Cardiac septum (tissue), 1 donor: ENCODE results near the gene TIMM13. TPM values are rescaled to one million over a fixed set of nuclear protein-coding genes. Genes with fewer than 3 reads are reported as not detected.

Source experiments
- DNase-seq: peaks from one replicate; pipeline ENCODE4 v3.0.0-alpha.2; 2020; ENCODE audit warnings: low spot score
- intact Hi-C: fragments of 100-400 bp; cut with DNase I; formaldehyde crosslinking; loops from one replicate; pipeline ENCODE4 v1.14.0; 2022
- total RNA-seq: library from RNA; stranded (reverse); fragmentation: NEBNext Ultra II Directional; extraction: Animal tissue kit (Norgen Biotek cat#: 25700); gene quantifications from one replicate; pipeline ENCODE4 v1.2.1, GENCODE V29; 2021
- donor health status: DM: no; HTN: no; CAD: no.

TIMM13 gene
- total RNA-seq, 1 donor from 2014 or later, result 57.3 TPM

DNA sequence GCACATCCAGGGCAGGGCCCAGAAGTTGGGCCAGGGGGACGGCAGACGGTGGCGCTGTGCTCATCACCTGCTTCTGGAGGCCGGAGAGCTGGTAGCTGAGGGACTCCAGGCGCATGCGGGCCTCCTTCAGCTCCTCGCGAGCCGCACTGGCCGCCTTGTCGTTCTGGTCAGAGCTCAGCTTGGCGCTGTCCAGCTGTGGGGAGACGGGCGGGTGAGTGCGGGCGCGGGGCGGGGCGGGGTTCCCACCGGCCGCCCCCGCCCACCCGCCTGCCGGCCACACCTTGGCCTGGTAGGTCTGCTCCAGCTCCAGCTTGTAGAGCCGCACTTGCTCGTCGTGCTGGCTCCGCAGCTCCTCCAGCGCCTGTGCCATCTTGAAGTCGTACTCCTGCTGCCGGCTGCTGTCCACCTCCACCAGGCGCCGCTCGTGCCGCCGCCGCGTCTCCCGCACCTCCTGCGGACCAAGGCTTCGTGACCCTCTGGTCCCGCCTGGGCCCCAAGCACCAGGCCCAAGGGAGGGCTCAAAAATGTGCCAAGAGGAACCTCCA lies 7.4 kb upstream of the TIMM13 start:
- DNase-seq, result no peak

DNA sequence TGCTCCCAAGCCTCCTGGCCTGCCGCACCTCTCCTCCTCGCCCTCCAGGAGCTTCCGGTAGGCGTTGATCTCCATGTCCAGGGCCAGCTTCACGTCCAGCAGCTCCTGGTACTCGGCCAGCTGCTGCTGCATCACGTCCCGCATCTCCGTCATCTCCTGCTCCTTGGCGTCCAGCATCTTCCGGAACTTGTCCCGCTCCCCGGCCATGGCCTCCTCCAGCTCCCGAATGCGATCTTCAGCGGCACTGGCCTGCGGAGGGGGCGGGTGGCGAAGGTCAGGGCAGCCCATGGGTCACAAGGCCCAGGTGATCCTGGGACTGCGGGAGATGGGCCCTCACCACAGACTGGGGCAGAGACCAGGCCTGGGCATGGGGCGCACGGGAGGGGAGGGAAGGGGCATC lies 6.9 kb upstream of the TIMM13 start:
- DNase-seq, result no peak
- intact Hi-C loops, result no loop called here

More for the DNA sequence above, 7.4 kb upstream of the TIMM13 start:
- intact Hi-C loops, result no loop called here

DNA sequence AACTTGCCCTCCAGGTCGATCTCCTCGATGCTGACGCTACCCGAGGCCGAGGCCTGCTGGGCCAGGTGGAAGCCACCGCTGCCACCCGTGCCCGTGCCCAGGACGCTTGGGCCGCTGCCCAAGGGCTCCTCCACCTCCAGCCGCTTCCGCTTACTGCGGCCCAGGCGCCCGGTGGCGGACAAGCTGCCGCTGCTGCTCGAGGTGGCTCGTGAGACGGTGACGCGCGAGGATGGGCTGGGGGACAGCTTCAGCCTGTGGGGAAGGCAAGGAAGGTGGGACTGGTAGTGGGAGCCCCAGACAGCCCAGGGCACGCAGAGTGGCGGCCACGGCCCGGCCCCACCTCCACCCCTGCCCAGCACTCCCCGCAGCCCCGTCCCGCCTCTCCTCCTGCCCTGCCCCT lies 6.5 kb upstream of the TIMM13 start:
- intact Hi-C loops, result no loop called here
- no peak for DNase-seq

- no peak for DNase-seq
- intact Hi-C loops, result no loop called here
Measured at GRCh38 chr19:2432131-2432848, 4.9 kb upstream of the TIMM13 start.

DNA sequence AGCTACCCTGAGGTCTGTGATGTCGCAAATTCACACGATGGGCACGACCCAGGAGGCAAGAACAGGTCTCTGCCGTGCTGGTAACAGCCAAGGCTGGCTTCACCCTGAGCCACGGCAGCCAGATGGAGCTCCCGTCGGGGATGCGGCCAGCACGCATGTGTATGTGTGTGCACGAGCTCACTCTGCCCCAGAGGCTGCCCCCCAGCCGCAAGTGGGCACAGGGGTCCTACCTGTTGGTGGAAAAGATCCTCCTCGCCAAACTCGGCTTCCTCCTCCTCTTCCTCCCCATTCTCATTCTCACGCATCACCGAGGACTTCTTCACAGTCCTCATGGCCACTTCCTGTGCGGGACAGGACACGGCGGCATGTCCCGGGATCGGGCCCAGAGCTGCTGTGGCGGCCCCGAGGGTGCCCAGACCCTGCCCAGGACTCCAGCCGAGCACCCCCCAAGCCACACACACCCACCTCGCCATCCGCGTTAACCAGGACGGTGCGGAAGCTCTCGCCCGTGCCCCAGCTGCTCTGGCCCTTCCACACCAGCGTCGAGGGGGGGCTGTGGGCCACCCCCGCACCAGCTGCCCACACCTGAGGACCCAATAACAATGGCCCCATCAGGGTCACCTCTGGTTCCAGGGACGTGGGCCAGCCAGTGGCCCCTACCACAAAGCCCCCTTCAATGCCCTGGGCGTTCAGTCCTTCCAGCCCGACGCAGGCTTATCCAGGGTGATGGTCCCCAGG lies 4.1 kb upstream of the TIMM13 start:
- intact Hi-C loops, result no loop called here
- DNase-seq, result no peak

- DNase-seq, result no peak
- intact Hi-C loops, result no loop called here
Measured at GRCh38 chr19:2429917-2430535, 2.6 kb upstream of the TIMM13 start.

DNA sequence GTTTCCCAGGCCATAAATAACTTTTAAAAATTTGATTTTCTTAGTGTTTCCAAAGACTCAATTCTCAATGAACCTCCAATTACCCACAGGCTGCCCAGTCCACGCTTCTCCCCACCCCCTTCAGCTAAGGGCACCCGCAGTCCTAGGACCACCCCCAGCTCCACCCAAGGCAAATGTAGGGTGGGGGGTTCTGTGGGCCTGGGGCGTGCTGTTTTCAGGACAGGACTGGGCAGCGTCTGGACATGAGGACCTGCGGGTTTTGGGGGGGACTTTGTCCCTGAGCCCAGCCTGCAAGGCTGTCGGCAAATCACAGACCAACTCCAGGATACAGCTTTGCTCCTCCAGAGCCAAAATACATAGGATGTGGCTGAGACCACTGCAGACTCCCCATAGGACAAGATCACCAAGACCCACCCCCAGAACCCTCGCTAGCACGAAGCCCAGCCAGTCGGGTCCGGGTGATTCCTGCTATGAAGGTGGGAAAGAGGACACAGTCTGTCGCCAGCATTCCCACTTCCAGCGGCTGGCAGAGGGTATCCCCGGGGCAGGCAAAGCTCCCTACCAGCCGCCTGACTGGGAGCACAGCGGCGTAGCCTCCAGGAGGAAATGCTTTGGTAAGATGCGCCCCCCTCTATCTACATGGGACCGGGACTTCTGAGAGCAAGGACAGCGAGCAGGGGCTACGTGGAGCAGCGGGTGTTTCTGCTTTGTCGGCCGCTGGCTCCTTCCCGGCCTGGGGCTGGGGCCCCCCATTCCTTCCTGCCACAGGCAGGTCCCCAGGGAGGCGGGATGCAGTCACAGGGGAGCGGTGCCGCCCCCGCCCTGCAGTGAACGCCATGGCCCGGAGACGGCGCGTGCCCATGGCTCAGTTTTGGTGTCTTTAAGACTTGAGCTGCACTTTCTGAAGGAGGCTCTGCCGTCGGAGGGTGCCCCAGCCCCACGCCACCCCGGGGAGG lies 1.6 kb upstream of the TIMM13 start:
- intact Hi-C loops, result no loop called here
- DNase-seq, result no peak

GRCh38 chr19:2428321-2428690 lies 920 bp upstream of the TIMM13 start:
- intact Hi-C loops, result no loop called here
- no peak for DNase-seq

- no peak for DNase-seq
- intact Hi-C loops, result loop anchor here (2.0 kb wide), 2 partner anchors 28 to 36 kb away; no protein-coding TSS in a partner anchor
Measured at GRCh38 chr19:2426611-2427428, 566 bp downstream of the TIMM13 start.

DNA sequence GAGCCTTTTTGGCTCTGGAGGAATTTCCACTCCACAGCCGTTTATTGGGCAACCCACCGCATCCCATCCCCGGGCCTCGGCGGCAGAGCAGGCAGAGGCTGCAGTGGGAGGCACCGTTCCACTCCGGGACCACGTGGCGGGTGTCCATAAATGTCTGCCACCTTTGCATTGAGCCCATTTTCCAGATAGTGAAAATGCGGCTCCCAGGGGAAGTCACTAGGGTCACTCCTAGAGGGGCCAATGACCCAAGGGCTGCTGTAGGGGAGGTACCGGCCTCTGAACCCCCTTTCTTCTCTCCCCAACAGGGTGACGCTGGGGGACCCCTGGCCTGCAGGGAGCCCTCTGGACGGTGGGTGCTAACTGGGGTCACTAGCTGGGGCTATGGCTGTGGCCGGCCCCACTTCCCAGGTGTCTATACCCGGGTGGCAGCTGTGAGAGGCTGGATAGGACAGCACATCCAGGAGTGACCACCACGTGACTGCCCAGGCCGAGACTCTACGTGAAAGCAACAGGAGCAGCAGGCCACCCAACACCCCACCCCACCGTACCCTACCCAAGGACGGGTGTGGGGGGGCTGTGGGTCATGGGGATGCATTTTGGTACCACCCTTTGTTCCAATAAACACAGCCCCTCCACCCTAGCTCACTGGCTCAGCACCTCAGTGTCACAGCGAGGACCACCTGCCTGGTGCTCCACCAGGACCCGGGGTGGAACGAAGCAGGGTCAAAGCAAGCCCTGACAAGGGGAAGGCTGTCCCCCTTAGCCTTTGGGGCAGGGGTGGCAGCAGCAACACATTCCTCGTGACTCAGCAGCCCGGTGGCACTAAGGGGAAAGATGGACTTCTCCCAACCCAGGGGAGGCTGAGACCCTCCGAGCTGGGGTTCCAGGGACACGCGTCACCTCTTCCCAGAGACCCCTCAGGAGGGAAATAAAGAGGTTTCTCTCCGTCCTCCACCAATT lies 1.5 kb downstream of the TIMM13 start:
- DNase-seq, result no peak
- intact Hi-C loops, result loop anchor here (2.0 kb wide), 2 partner anchors 29 to 37 kb away; no protein-coding TSS in a partner anchor

DNA sequence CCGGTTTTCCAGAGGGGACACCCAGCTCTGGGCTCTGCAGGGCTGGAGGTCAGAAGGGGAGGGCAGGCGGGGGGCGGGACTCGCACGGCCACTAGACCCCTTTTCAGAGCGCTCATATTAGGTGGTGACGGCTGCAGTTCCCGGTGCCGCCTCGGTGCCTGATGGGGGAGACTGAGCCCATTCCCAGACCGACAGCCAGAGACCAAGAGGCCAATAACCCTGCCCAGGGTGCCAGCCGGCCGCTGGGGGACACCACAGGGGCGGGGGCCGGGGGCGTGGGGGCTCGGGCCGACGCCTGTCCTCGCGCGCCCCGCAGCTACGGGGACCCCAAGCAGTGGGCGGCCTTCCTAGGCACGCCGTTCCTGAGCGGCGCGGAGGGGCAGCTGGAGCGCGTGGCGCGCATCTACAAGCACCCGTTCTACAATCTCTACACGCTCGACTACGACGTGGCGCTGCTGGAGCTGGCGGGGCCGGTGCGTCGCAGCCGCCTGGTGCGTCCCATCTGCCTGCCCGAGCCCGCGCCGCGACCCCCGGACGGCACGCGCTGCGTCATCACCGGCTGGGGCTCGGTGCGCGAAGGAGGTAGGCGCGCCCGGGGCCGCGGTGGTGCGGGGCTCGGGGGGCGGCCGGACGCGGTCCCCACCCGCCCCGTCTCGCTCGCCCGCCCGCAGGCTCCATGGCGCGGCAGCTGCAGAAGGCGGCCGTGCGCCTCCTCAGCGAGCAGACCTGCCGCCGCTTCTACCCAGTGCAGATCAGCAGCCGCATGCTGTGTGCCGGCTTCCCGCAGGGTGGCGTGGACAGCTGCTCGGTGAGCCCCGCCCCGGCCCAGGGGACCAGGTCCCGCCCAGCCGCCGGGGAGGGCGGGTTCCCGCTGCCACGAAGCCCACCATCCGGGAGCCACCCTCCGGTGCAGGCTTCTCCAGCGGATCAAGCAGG lies 2.4 kb downstream of the TIMM13 start:
- intact Hi-C loops, result no loop called here
- no peak for DNase-seq

GRCh38 chr19:2423915-2424685 lies 3.3 kb downstream of the TIMM13 start:
- intact Hi-C loops, result no loop called here
- no peak for DNase-seq

DNA sequence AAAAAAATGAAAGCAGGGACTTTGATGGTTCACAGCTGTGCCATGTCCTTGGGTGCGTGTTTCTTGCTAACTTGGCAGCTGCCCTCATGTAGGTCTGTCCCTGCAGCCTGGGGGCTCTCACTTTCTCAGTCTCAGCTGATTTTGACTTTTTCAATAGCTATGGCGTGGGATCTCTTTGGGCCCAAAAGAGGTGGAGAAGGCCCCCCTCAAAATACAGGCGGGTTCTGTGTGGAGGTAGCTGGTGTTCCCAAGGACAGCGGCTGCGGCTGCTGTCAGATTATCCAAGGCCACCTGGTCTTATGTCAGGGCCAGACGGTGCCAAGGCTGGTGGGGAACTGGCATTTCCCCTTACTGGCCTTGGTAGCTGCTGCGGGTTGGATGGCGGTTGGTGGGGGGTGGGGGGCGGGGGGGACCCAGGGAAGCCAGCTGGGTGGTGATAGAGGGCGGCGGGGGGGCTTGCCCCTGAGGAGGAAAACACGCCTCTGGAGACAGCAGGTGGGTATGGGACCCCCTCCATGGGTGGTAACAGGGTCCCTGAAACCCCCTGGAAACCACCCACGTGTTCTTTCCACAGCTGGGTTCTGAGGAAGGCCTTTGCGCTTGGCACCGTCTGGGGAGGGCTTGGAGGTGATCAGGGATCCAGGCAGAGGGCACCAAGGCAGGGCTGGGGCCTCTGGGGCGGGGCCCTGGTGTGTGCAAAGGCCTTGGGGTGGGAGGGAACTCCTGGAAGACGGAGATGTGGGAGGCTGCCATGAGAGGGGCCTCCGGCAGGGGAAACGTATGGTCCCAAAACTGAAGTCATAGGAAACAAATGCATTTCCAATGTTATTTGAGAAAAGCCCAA lies 4.1 kb downstream of the TIMM13 start:
- DNase-seq, result no peak
- intact Hi-C loops, result no loop called here

GRCh38 chr19:2421581-2422306 lies 5.6 kb downstream of the TIMM13 start:
- intact Hi-C loops, result no loop called here
- DNase-seq, result no peak
